IMR-90 (cell line): ENCODE data around the gene CA11. TPM values are rescaled to one million over a fixed set of nuclear protein-coding genes. Genes with fewer than 3 reads are reported as not detected.
"Not testable (repeated sequence)": the region's sequence is repeated elsewhere in the genome, so short reads cannot be mapped to it uniquely, and the experiment has no call there.

ENCODE experiments used
- ATAC-seq: fragments of 200-7000 bp; cut with Tn5 transposase; 2 replicates; pipeline ENCODE4 v1.9.1; 2020; ENCODE audit warnings: low read depth, mild to moderate bottlenecking, moderate library complexity
- BruUV-seq: library from RNA; stranded (reverse); fragments of 400-500 nt; replicated peaks from 2 replicates; lab custom pipeline; 2021; lab: Mats Ljungman, UMichigan
- CTCF ChIA-PET: fragments of 300-600 bp; formaldehyde crosslinking; extraction: SDS; loops from one replicate; lab custom pipeline; 2021; ENCODE audit warnings: antibody characterized with exemption; lab: Yijun Ruan, JAX
- POLR2A ChIA-PET: fragments of 300-600 bp; sonication (Branson Sonifier 250); formaldehyde crosslinking; loops from one replicate; lab custom pipeline; 2022; ENCODE audit warnings: antibody characterized with exemption; ENCODE audit not compliant: unreplicated experiment; lab: Charles Lee
- DNase-seq: peaks from one replicate; pipeline ENCODE4 v3.0.0; 2013
- H2AFZ ChIP-seq: replicated peaks from 2 replicates; pipeline ENCODE3; 2013; ENCODE audit warnings: low read length, mild to moderate bottlenecking; ENCODE audit not compliant: poor library complexity
- H2AK5ac ChIP-seq: 2 replicates; pipeline ENCODE4 v1.6.1; 2013; ENCODE audit warnings: low read depth, low read length, inconsistent platforms
- H2AK9ac ChIP-seq: replicated peaks from 2 replicates; pipeline ENCODE3; 2013; ENCODE audit warnings: mild to moderate bottlenecking, low read depth, low read length, moderate library complexity; ENCODE audit not compliant: poor library complexity
- H2BK120ac ChIP-seq: 2 replicates; pipeline ENCODE4 v1.6.1; 2013; ENCODE audit warnings: low read depth, low read length, inconsistent platforms
- H2BK15ac ChIP-seq: 3 replicates; pipeline ENCODE4 v1.6.1; 2013; ENCODE audit warnings: low read depth, low read length, inconsistent platforms
- H2BK20ac ChIP-seq: 2 replicates; pipeline ENCODE4 v1.6.1; 2013; ENCODE audit warnings: low read depth, mild to moderate bottlenecking, inconsistent platforms, low read length, moderate library complexity
- H2BK5ac ChIP-seq: 2 replicates; pipeline ENCODE4 v1.6.1; 2013; ENCODE audit warnings: mild to moderate bottlenecking, low read depth, low read length, inconsistent platforms; ENCODE audit not compliant: poor library complexity, severe bottlenecking
- H3K14ac ChIP-seq: replicated peaks from 2 replicates; pipeline ENCODE4 v1.6.1; 2013; ENCODE audit warnings: low read depth, low read length, inconsistent platforms
- H3K18ac ChIP-seq: 2 replicates; pipeline ENCODE4 v1.6.1; 2013; ENCODE audit warnings: low read depth, low read length, control low read depth
- H3K23ac ChIP-seq: 2 replicates; pipeline ENCODE4 v1.6.1; 2013; ENCODE audit warnings: low read depth, low read length, inconsistent platforms
- H3K27ac ChIP-seq: 2 replicates; pipeline ENCODE4 v1.5.1; 2013; ENCODE audit warnings: mild to moderate bottlenecking, control low read depth, low read length; ENCODE audit not compliant: insufficient read depth
- H3K27me3 ChIP-seq: 2 replicates; pipeline ENCODE4 v1.6.1; 2013; ENCODE audit warnings: low read length; ENCODE audit not compliant: control insufficient read depth, insufficient read depth
- H3K36me3 ChIP-seq: 2 replicates; pipeline ENCODE4 v1.6.1; 2013; ENCODE audit warnings: low read length, mixed read lengths; ENCODE audit not compliant: control insufficient read depth, insufficient read depth
- H3K4ac ChIP-seq: 2 replicates; pipeline ENCODE4 v1.6.1; 2013; ENCODE audit warnings: low read depth, low read length, inconsistent platforms
- H3K4me1 ChIP-seq: 2 replicates; pipeline ENCODE4 v1.6.1; 2013; ENCODE audit warnings: low read length, mixed read lengths; ENCODE audit not compliant: control insufficient read depth, insufficient read depth
- H3K4me2 ChIP-seq: 2 replicates; pipeline ENCODE4 v1.6.1; 2013; ENCODE audit warnings: low read depth, mild to moderate bottlenecking, control low read depth, low read length, moderate library complexity
- H3K4me3 ChIP-seq: 2 replicates; pipeline ENCODE4 v1.5.1; 2013; ENCODE audit warnings: low read depth, mild to moderate bottlenecking, control low read depth, low read length, moderate library complexity; ENCODE audit not compliant: insufficient read depth
- H3K56ac ChIP-seq: 2 replicates; pipeline ENCODE4 v1.6.1; 2013; ENCODE audit warnings: low read length, inconsistent platforms; ENCODE audit not compliant: insufficient read depth; ENCODE audit errors: extremely low read depth
- H3K79me1 ChIP-seq, 2 experiments: 2 replicates each; pipeline ENCODE4 v1.6.1; 2013; ENCODE audit warnings: low read length in 2 of 2, inconsistent platforms in 1 of 2, low read depth in 1 of 2
- H3K9ac ChIP-seq: 2 replicates; pipeline ENCODE4 v1.6.1; 2013; ENCODE audit warnings: low read depth, low read length, control low read depth
- H3K9me1 ChIP-seq: 2 replicates; pipeline ENCODE4 v1.6.1; 2013; ENCODE audit warnings: low read length, inconsistent platforms; ENCODE audit not compliant: insufficient read depth
- H3K9me3 ChIP-seq: 2 replicates; pipeline ENCODE4 v1.6.1; 2013; ENCODE audit warnings: low read length; ENCODE audit not compliant: control insufficient read depth, insufficient read depth
- H4K20me1 ChIP-seq: 2 replicates; pipeline ENCODE4 v1.6.1; 2013; ENCODE audit warnings: low read length, inconsistent platforms; ENCODE audit not compliant: insufficient read depth
- H4K5ac ChIP-seq: 2 replicates; pipeline ENCODE4 v1.6.1; 2013; ENCODE audit warnings: mild to moderate bottlenecking, low read depth, low read length, control low read depth
- H4K8ac ChIP-seq, 2 experiments: 2 replicates each; pipeline ENCODE4 v1.6.1; 2013; ENCODE audit warnings: low read depth in 2 of 2, low read length in 2 of 2, control low read depth in 1 of 2, inconsistent platforms in 1 of 2
- H4K91ac ChIP-seq: 2 replicates; pipeline ENCODE4 v1.6.1; 2013; ENCODE audit warnings: low read depth, low read length, inconsistent platforms; ENCODE audit not compliant: insufficient read depth
- BHLHE40 ChIP-seq: fragments of 150-350 bp; IDR thresholded peaks from 2 replicates; pipeline ENCODE4 v1.6.1; 2016; ENCODE audit warnings: mild to moderate bottlenecking, low read depth, low read length
- CHD1 ChIP-seq: IDR thresholded peaks from 2 replicates; pipeline ENCODE4 v1.6.1; 2012; ENCODE audit warnings: low read depth, low read length, improper control_type of control experiment
- FOS ChIP-seq: fragments of 150-350 bp; IDR thresholded peaks from 2 replicates; pipeline ENCODE4 v1.6.1; 2016; ENCODE audit warnings: low read depth, low read length
- MAFK ChIP-seq: IDR thresholded peaks from 2 replicates; pipeline ENCODE4 v1.6.1; 2012; ENCODE audit warnings: low read depth, low read length, improper control_type of control experiment
- MXI1 ChIP-seq: IDR thresholded peaks from 2 replicates; pipeline ENCODE4 v1.6.1; 2012; ENCODE audit warnings: low read depth, mild to moderate bottlenecking, low read length, moderate library complexity, borderline replicate concordance
- SMC3 ChIP-seq: fragments of 150-350 bp; IDR thresholded peaks from 2 replicates; pipeline ENCODE4 v1.6.1; 2016; ENCODE audit warnings: low read depth, mild to moderate bottlenecking, antibody characterized with exemption, low read length, moderate library complexity
- WGBS, 2 experiments: methylation state at CpG; one replicate each; pipeline versions ENCODE4 v1.1.5 to v1.1.7; 2013; ENCODE audit warnings: missing lambda C conversion rate in 2 of 2; ENCODE audit not compliant: insufficient read length in 1 of 2; ENCODE audit errors: extremely low coverage in 2 of 2; 5-methylcytosine and 5-hydroxymethylcytosine counted together
- dilution Hi-C: fragments of 300-500 bp; cut with HindIII; formaldehyde crosslinking; loops from one replicate; pipeline ENCODE4 v1.14.3; 2018; ENCODE audit warnings: low sequenced_read_pairs; ENCODE audit not compliant: unreplicated experiment
- in situ Hi-C: fragments of 300-500 bp; cut with MboI; formaldehyde crosslinking; loops from 3 replicates; pipeline ENCODE4 v1.14.3; 2019; ENCODE audit warnings: low sequenced_read_pairs, inconsistent platforms, mixed read lengths
- intact Hi-C: fragments of 100-400 bp; cut with micrococcal nuclease; formaldehyde crosslinking; loops from 2 replicates; pipeline ENCODE4 v1.10.0; 2022
- polyA plus RNA-seq, 3 experiments: library from polyadenylated mRNA; depleted of rRNA; stranded (reverse); fragments of >200 nt; gene quantifications; 2 replicates each; pipeline ENCODE4 v1.2.3, GENCODE V29; 2012; ENCODE audit warnings: low replicate concordance in 1 of 3
- total RNA-seq: library from RNA; depleted of rRNA; stranded (reverse); fragments of >200 nt; gene quantifications from 2 replicates; pipeline ENCODE4 v1.2.3, GENCODE V29; 2012

The CA11 gene
- total and polyA plus RNA-seq, 2 of the 4 experiments (the other 2 are of a cell fraction): 1.3 to 2.9 TPM

DNA sequence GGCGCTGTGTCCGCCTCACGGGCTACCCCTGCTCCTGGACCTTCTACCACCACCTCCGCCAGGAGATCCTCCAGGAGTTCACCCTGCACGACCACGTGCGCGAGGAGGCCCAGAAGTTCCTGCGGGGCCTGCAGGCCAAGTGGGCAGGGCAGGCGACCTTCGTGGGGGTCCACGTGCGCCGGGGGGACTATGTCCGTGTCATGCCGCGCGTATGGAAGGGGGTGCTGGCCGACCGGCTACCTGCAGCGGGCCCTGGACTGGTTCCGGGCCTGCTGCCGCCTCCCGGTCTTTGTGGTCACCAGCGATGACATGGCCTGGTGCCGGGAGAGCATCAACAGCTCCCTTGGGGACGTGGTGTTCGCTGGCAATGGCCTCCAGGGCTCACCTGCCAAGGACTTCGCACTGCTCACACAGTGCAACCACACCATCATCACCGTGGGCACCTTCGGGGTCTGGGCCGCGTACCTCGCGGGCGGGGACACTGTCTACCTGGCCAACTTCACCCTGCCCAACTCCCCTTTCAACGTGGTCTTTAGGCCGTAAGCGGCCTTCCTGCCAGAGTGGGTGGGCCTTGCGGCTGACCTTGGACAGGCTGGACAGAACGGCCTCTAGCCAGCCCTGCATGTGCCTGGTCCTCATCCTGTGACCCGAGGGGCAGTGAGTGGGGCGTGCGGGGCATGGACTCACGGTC is 34.6 kb upstream of the CA11 start:
- intact Hi-C loops: no loop called here
- Histone ChIP-seq H2AK9ac (no peak overlapping the region), H2AK5ac (peak overlapping the region; percentile 24)

DNA sequence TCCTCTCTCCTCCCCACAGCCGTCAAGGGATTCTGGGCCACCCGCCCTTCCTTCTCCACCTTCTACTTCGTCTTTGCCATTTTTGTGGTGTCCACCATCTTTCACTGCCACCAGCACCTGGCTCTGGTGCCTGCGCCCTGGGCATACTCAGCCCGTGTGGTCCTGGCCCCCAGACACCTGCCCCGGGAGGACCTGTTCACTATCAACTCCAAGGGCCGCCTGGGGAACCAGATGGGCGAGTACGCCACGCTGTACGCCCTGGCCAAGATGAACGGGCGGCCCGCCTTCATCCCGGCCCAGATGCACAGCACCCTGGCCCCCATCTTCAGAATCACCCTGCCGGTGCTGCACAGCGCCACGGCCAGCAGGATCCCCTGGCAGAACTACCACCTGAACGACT is 34.0 kb upstream of the CA11 start:
- H3K4me2 ChIP-seq, H4K91ac ChIP-seq, in situ Hi-C loops, H3K4me1 ChIP-seq, H2BK5ac ChIP-seq, H4K5ac ChIP-seq, H4K20me1 ChIP-seq, H3K14ac ChIP-seq, H2BK20ac ChIP-seq, H3K56ac ChIP-seq, BruUV-seq, H3K9ac ChIP-seq, H2BK15ac ChIP-seq, H3K9me1 ChIP-seq, H3K18ac ChIP-seq, H3K23ac ChIP-seq, H3K4me3 ChIP-seq, dilution Hi-C loops, H3K9me3 ChIP-seq, CTCF ChIA-PET, H2BK120ac ChIP-seq, H3K27ac ChIP-seq, H4K8ac ChIP-seq, H3K4ac ChIP-seq, intact Hi-C loops, H3K36me3 ChIP-seq, H3K79me1 ChIP-seq, ATAC-seq, H2AK9ac ChIP-seq, H2AK5ac ChIP-seq, POLR2A ChIA-PET, DNase-seq, H2AFZ ChIP-seq: not testable (repeated sequence)
- 82% methylated on average over 3 of the region's 19 CpGs; no CpG with 5 or more reads in 1 of the 2 experiments for WGBS, 2 experiments
- peaks cover 12% of the 10 kb centered on the region for H3K27me3 ChIP-seq

More for the DNA sequence above, 34.6 kb upstream of the CA11 start:
- Histone ChIP-seq H2BK5ac (no peak overlapping the region), H4K5ac (no peak overlapping the region), H3K27ac (no peak overlapping the region), H4K20me1 (peaks cover 6% of the 10 kb centered on the region; the same call in 1 of the 2 replicates), H3K9me1 (peaks cover 7% of the 10 kb centered on the region), H3K9ac (no peak overlapping the region), H3K9me3 (no peaks in the 10 kb centered on the region), H2BK20ac (no peak overlapping the region), H3K4me1 (peaks cover 3% of the 10 kb centered on the region; the same call in 1 of the 2 replicates), H3K23ac (no peak overlapping the region), H3K56ac (no peak overlapping the region), H3K36me3 (no peaks in the 10 kb centered on the region), H3K27me3 (peaks cover 12% of the 10 kb centered on the region), H2AFZ (peak overlapping the region; percentile 62), H3K79me1 (no peaks in the 10 kb centered on the region), H3K18ac (no peak overlapping the region), H4K91ac (no peak overlapping the region), H3K14ac (no peak overlapping the region), H4K8ac (no peak overlapping the region), H3K4me3 (no peak overlapping the region), H3K4me2 (no peak overlapping the region), H2BK15ac (no peak overlapping the region), H2BK120ac (no peak overlapping the region), H3K4ac (0 out of 2 replicates have a peak overlapping the region, but pooled peaks have one; percentile 17)
- CTCF ChIA-PET: interaction anchor here (1.0 kb wide), 1 partner anchor 16 kb away, joined by 3 read pairs; no protein-coding TSS in a partner anchor
- dilution Hi-C loops: no loop called here
- 92% methylated on average over 21 of the region's 45 CpGs; no CpG with 5 or more reads in 1 of the 2 experiments for WGBS, 2 experiments
- POLR2A ChIA-PET: no interaction called here
- ATAC-seq (peak; percentile 19; the same call in 1 of the 2 replicates), DNase-seq (no peak)
- in situ Hi-C loops: no loop called here
- BruUV-seq: no TSS peak
- TF ChIP-seq CHD1 (no peak), MAFK (no peak), SMC3 (no peak), BHLHE40 (no peak), MXI1 (no peak), FOS (no peak)
